HG02840 (cell line): Measurements from ENCODE around the gene TIGD4.

ENCODE experiments used
- ATAC-seq: cut with Tn5 transposase; IDR thresholded peaks from one replicate; pipeline ENCODE4 v1.9.1; 2021; ENCODE audit warnings: mild to moderate bottlenecking, moderate library complexity, moderate number of reproducible peaks; ENCODE audit not compliant: unreplicated experiment, low FRiP score

Gene TIGD4

DNA sequence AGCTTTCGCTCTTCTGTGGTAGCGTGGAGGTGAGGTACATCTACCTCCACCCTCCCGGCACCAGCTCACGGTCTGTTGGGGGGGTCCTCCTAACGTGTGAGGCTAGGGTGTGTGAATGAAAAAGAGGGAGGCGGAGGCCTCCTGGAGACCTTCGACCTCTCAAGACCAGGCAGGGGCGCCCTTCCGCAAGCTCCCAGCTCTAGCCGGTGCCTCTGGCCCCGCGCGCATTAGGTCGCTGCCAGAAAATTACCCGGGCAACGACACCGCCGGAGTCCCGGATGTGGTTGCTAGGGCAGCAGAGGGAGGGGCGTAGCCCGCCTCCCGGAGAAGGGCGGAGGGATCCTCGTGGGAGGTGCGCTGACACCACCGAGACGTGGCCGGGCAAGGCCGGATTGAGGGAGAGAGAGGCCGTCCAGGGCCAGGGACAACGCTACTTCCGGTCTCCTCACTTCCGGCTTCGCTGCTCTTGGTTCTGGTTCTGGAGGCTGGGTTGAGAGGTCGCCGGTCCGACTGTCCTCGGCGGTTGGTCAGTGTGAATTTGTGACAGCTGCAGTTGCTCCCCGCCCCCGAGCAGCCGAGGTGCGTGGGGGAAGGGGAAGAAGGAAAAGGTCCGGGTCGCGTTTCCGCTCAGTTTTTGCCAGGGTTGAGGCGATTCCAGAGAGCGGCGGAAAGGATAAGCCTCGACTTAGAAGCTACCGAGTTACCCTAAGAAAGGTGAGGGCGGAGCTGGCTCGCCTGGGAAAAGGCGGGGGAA lies at the start of gene TIGD4, which contains the start of gene ARFIP1:
Gene TIGD4 (minus strand): TSS at position 218 of the 754 bp plus-strand sequence. CDS start 8,726 bp downstream, outside the sequence.
Gene ARFIP1 (plus strand): TSS at position 442 of the 754 bp plus-strand sequence. CDS start 49,680 bp downstream, outside the sequence.
- ATAC-seq: peak; percentile 94

DNA sequence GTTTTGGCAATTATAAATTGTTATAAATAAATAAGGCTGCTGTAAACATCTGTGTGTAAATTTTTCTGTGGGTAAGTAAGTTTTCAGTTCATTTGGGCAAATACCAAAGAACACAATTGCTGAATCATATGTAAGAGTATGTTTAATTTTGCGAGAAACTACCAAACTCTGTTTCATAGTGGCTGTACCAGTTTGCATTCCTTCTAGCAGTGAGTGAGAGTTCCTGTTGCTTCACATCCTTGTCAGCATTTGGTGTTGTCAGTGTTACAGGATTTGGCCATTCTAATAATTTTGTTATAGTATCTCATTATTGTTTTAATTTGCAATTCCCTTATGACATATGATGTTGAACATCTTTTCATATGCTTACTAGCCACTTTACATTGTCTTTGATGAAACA lies 48.6 kb upstream of the TIGD4 start:
- ATAC-seq: no peak

DNA sequence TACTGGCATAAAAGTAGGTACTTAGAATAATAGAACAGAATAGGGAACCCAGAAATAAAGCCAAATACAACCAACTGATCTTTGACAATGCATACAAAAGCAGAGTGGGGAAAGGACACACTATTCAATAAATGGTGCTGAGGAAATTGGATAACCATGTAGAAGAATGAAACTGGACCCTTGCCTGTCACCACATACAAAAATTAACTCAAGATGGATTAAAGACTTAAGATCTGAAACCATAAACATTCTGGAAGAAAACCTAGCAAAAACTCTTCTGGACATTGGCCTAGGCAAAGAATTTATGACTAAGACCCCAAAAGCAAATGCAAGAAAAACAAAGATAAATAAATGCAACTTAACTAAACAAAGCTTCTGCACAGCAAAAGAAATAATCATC lies 45.8 kb upstream of the TIGD4 start:
- no peak for ATAC-seq

DNA sequence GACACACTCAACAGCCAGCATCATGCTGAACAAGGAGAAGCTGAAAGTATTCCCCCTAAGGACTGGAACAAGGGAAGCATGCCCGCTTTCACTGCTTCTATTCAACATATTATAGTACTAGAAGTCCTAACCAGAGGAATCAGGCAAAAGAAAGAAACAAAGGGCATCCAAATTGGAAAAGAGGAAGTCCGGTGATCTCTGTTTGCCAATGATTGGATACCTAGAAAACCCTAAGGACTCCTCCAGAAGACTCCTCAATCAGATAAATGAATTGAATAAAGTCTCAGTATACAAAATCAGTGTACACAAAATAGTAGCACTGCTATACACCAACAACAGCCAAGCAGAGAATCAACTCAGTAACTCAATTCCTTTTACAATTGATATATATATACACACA lies 45.0 kb upstream of the TIGD4 start:
- no peak for ATAC-seq

DNA sequence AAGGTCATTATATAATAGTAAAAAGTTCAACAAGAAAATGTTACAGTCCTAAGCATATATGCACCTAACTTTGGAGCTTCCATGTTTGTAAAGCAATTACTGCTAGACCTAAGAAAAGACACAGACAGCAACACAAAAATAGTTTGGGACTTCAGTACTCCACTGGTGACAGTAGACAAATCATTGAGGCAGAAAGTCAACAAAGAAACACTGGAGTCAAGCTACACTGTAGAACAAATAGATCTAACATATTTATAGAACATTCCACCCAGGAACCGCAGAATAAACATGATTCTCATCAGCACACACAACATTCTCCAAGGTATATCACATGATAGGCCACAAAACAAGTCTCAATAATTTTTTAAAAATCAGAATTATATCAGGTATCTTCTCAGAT lies 42.8 kb upstream of the TIGD4 start:
- ATAC-seq: no peak

DNA sequence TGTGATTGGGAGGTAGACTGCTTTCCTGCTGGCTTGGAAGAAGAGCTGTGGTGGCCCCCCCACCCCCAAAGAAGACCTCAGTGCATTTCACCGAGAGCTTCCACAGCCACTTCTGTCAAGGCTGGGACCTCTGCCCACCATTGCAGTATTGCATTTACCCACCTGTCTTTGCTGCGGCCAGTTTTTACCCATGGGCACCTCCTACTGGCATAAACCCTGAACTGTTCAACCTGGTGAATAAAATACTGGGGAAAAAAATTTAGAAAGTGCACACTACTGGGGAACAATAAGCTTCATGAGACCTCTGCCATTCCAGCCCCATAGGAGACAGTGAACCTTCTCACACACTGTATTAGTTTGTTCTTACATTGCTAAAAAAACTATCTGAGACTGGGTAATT lies 40.5 kb upstream of the TIGD4 start:
- ATAC-seq: no peak

DNA sequence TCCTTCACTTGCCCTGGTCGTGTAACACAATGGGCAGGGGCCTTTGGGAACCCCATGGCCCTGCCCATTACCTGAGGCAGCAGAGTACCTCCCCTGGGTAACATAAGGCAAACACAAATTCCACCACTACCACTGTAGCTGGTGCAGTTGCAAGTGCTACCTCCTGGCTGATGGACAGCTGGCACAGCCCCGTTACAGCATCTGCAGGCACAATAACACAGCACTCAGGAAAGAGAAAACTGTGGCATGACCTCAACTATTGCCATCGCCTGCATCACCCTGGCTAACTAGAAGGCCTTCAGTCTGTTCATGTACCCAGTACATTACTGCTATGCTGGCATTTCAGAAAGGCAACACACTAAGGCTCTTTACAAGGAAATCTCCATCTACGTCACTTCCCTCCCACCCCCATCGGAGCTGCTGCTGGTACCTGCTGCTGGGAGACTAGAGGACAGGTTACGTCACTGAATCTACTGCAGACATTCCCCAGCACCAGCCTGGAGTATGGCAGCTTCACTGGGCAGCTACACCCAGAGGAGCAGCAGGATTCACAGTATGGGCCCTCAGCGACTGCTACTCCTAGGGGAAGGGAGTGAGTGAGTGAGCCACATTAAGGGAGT lies 39.6 kb upstream of the TIGD4 start:
- ATAC-seq: no peak

DNA sequence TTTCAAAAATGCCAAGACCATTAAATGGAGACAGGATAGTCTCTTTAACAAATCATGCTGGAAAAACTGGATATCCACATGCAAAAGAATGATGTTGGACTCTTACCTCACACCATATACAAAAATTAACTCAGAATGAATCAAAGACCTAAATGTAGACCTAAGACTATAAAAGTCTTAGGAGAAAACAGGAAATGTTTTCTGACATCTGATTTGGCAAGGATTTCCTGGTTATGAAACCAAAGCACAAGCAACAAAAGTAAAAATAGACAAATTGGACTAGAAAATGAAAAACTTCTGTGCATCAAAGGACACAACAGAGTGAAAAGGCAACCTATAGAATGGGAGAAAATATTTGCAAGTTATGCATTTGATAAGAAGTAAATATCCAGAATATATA lies 37.8 kb upstream of the TIGD4 start:
- ATAC-seq: no peak

DNA sequence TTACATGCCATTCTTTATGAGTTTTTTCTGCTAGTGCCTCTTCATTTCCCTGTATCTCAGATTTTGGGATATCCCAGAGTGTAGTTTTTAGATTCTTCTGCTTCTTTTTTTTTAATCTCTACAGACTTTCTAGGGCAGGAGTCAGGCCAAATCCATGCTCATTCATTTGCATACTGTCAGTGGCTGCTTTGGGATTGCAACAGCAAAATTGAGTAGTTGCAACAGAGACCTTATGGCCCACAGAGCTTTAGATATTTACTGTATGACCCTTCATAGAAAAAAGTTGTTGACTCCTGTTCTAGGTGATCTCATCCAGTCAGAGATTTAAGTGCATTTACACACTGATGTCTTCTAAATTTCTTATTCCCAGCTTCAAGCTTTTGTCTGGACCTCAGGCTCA lies 35.5 kb upstream of the TIGD4 start:
- ATAC-seq: no peak

DNA sequence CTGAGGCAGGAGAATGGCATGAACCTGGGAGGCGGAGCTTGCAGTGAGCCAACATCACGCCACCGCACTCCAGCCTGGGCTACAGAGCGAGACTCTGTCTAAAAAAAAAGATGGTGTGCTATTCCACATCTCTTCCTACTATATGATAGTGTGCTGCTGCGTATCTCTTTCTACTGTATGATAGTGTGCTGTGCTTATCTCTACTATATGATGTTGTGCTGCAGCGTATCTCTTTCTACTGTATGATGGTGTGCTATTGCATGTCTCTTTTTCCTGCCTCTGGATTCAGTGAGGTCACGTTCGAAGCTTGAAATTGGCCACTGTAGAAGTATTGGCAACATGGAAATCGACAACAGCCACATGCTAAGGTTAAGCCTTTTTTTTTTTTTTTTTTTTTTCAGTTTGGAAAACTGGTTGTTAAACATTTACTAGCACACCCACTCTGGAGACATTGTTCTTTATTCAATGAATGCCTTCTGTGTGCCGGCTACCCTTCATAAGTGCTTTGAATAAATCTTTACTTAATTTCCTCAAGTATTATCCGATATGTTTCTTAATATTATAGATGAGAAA lies 31.3 kb upstream of the TIGD4 start:
- no peak for ATAC-seq

DNA sequence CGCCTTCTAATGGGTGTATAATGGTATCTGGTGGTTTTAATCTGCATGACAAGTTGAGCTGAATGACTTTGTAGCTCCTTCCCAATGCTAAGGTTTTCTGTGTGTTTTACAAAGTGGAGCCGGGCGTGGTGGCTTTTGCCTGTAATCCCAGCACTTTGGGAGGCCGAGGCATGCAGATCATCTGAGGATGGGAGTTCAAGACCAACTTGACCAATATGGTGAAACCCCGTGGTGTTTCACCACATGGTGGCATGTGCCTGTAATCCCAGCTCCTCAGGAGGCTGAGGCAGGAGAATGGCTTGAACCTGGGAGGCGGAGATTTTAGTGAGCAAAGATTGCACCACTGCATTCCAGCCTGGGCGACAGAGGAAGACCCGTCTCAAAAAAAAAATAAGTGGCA lies 29.1 kb upstream of the TIGD4 start:
- no peak for ATAC-seq

DNA sequence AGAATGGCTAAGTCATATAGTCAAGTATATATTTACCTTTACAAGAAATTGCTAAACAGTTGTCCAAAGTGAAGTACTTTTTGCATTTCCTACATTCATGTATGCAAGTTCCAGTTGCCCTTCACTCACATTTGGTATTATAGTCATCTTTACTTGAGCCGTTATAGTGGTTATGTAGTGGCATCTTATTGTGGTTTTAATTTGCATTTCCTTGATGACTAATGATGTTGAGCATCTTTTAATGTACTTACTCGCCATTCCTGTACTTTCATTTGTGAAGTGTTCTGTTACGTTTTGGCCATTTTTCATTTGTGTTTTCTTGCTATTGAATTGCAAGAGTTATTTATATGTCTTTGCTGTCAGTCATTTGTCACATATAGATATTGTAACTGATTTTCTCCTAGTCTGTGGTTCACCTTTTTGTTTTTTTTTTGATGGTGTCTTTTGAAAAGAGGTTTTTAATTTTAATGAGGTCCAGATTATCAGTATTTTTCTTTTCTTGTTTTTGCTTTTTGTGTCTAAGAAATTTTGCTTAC lies 27.8 kb upstream of the TIGD4 start:
- ATAC-seq: no peak

DNA sequence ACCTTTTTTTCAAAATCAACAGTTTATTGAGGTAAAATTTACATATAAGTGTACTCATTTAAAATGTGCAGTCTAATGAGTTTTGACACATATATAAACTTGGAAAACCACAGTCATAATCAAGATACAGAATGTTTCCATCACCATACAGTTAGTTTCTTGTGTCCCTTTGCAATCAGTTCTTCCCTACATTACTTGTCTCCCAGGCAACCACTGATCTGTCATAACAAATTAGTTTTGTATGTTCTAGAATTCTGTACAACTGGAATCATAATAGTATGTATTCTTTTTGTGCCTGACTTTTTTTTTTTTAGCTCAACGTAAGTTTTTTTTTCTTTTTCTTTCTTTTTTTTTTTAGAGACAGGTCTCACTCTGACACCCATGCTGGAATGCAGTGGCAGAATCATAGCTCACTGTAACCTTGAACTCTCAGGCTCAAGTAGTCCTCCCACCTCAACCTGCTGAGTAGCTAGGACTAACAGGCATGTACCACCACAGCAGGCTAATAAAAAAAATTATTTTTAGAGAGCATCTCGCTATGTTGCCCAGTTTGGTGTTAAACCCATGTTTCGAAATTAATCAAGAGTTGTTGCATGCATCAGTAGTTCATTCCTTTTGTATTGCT lies 27.1 kb upstream of the TIGD4 start:
- no peak for ATAC-seq

DNA sequence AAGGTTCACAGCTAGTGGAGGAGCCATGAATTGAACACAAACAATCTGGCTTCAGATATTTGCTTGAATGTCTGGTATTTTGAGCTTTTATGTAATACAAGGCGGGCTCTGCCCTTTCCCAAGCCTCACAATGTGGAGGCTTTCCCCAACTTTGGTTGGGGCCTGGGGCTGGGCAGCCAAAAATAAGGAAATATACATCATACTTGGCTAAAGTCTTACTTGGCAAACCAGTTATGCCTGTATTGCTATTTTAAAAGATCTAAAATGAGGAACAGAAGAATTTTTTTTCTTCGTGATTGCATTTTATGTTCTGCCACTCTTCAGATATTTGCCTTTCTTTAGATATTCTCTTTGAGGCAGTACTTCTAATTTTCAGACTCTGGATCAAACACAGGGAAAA lies 26.3 kb upstream of the TIGD4 start:
- ATAC-seq: no peak

DNA sequence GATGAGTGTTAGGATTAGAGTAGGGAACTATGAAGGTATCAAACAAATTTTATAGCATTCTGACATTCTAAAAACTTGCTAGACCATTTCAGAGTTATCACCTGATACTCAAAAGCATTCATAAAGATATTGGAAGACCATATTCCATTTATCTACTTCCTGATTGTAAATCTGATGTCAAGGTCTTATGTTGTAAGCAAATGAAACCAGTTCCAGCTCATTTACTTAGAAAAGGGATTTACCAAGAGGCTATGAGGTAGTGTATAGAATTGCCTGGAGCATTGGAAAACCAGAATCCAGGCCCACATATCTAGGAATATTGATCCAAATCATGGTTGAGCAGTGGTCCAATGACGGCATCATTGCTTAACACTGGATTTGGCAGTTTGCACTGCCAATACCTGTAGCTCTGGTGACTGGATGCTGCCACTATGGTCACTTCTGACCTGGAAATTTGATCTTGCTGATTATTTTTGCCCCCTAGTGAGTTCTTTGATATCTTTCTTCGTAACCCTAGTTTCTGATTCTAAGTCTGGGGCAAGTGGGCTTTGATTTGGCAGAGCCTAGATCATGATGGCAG lies 25.6 kb upstream of the TIGD4 start:
- no peak for ATAC-seq

DNA sequence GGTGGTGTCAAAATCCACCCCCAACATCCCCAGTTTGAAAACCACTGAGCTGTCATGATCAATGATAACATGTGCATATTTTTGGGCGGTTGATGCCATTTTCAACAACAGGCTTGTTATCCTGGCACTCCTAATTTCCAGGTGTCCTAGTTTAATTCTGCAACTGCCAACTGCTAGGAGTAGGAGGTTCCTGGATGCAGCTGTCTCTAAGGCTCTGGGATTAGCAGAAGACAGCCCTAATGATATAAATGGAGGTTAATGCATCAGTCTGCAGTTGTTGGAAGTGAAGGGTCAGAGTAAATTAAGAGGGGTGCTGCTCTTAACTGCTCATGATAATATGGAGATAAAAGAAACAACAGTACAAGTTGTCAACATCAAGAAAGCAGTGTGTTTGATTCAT lies 24.0 kb upstream of the TIGD4 start:
- no peak for ATAC-seq

DNA sequence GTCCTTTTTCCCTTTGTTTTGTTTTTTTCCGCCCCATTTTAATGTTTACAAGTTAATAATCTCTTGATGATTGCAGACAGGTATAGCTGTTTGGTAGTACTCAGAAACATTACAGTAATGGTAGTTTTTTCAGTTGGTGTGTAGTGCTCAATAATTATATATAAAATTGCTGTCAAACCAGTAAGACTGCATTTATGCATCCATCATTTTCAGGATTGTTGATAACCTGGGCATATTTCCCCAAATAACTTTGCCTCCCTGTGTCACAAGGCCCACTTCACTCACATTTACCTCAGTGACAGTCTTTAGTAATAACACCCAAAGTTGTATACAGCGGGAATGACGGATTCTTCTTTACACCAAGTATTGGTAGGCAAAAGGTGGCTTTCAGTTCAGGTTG lies 16.4 kb upstream of the TIGD4 start:
- ATAC-seq: no peak

DNA sequence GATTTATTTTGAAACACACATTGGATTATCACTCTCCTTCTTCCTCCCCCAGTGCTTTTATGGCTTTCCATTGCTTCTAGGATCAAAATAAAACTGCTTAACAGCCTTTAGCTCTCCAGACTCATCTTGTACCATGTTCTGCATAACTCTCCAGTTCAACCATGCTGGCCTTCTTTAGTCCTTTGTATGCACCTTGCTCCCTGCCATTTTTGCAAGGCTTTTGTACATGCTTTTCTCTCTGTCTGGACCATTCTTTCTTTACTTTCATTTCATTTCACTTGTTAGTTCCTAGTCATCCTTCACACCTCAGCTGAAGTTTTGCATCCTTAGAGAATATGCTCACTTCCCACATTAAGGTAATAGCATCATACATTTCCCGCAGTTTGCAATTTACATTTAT lies 7.1 kb upstream of the TIGD4 start:
- ATAC-seq: no peak

DNA sequence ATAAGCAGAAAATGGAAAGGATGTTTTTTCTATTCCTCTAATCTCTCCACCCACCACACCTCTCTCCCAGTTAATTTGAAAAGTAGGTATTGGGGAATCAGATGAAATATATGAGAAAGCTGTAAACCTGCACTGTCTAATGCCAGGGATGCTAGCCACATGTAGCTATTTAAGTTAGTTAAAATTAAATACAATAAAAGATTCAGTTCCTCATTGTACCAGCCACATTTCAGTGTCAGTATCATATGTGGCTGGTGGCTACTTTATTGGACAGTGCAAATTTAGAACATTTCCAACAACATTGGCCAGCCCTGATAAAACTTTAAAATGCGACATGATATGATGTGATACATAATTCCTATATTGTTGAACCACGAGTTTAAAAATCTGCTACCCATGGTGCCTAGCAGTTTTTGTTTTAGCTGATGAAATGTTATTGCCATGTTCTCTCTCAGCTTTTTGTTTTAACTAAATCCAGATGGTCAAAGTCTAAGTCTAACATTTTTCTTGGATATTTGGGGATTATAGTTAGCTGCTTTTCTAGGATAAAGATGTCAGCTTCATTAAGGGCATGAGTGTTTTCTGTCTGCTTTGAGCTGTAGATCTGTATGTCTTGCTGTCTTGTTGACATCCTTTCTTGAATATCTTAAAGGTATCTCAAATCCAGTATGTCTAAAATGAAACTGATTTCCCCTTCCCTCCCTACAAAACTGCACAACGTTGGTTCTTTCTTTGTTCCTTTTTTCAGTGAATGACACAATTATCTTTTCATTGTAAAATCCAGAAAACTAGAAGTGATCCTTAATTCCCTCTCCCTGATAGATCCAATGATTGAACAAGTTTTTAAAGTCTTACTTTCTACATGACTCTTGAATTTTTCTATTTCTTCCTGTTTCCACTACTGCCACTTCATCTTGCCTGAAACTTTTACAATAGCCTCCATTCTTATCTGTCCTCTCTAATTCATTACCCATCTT lies 6.4 kb upstream of the TIGD4 start:
- ATAC-seq: no peak
